A673 (cell line): ENCODE measurements around the gene MED12L.

Experiments
- CTCF ChIP-seq: fragments of 300-800, 200-600 bp; sonication (generic); conservative IDR thresholded peaks from 2 replicates; pipeline ENCODE4 v1.5.1; 2017; ENCODE audit warnings: low read depth, mild to moderate bottlenecking, antibody characterized with exemption, low read length, moderate library complexity, mixed read lengths
- EZH2 ChIP-seq: fragments of 200-600 bp; sonication (generic); IDR thresholded peaks from 2 replicates; pipeline ENCODE4 v1.6.1; 2017; ENCODE audit warnings: borderline replicate concordance, low read depth, mild to moderate bottlenecking, mixed read lengths, antibody characterized with exemption, low read length; ENCODE audit not compliant: poor library complexity, severe bottlenecking

GRCh38 chr3:151269631-151270030 lies 184.2 kb downstream of the MED12L start:
- TF ChIP-seq CTCF, result no peak
- no peak for TF ChIP-seq EZH2
